Lower leg skin (tissue), 4 donors: ENCODE data around the gene GAS7. TPM values are rescaled to one million over a fixed set of nuclear protein-coding genes. Genes with fewer than 3 reads are reported as not detected.

Experiments used
- DNase-seq, 2 donors: peaks; one replicate each; pipeline ENCODE4 v3.0.0-alpha.2; 2019; ENCODE audit warnings: low spot score in 2 of 2
- H3K4me3 ChIP-seq: fragments of 200-600 bp; sonication (generic); 2 replicates; pipeline ENCODE4 v1.5.1; 2017; ENCODE audit warnings: mild to moderate bottlenecking, low read depth; ENCODE audit not compliant: poor library complexity, severe bottlenecking
- POLR2A ChIP-seq, 2 donors: fragments of 450-650 bp; IDR thresholded peaks; one replicate each; pipeline ENCODE4 v1.6.1; 2016 to 2017; ENCODE audit warnings: antibody characterized with exemption in 2 of 2, mild to moderate bottlenecking in 1 of 2, moderate library complexity in 1 of 2
- WGBS, 2 donors: methylation state at CpG; one replicate each; pipeline ENCODE4 v1.1.5; 2018; 5-methylcytosine and 5-hydroxymethylcytosine counted together
- intact Hi-C: fragments of 100-400 bp; cut with DNase I; formaldehyde crosslinking; loops from one replicate; pipeline ENCODE4 v1.15.0; 2023; ENCODE audit warnings: low total_unique reads
- total RNA-seq, 4 donors: library from RNA; depleted of rRNA; stranded (reverse); fragments of >200 nt; gene quantifications; one replicate each; pipeline ENCODE4 v1.1.0, GENCODE V29; 2016
- TF ChIP-seq, protein P1 (sequence below), 3 donors: fragments of 450-650 bp; IDR thresholded peaks; one replicate each; pipeline ENCODE4 v1.5.1; 2016; ENCODE audit warnings: antibody characterized with exemption in 3 of 3, mild to moderate bottlenecking in 3 of 3, moderate library complexity in 2 of 3

GAS7 gene
- total RNA-seq, 4 donors from 2014 or later = 97.8 to 148 (median 117) TPM

DNA sequence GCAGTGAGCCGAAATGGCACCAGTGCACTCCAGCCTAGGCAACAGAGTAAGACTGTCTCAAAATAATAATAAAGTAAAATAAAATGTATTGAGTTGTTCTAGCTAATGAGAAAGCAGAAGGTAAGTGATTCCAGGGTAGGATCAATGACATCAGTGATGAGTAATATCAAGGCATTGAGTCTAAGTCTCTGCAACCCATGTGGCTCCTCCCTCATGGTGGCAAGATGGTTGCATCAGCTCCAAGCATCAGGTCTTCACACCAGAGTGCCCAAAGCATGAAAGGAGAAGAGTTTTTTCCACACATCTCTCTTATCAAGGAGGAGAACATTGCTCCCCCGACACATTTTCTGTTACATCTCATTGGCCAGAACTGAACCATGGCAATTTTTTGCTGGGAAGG lies 34.8 kb upstream of the GAS7 start:
- DNase-seq = no peak
- WGBS, 2 donors = 94 to 95% methylated on average over 2 of the region's 2 CpGs
- intact Hi-C loops = no loop called here
- H3K4me3 ChIP-seq = no peak overlapping the region
- TF ChIP-seq POLR2A (IDR thresholded peaks at IDR 0.05) = no peak
- TF ChIP-seq, protein P1, sequence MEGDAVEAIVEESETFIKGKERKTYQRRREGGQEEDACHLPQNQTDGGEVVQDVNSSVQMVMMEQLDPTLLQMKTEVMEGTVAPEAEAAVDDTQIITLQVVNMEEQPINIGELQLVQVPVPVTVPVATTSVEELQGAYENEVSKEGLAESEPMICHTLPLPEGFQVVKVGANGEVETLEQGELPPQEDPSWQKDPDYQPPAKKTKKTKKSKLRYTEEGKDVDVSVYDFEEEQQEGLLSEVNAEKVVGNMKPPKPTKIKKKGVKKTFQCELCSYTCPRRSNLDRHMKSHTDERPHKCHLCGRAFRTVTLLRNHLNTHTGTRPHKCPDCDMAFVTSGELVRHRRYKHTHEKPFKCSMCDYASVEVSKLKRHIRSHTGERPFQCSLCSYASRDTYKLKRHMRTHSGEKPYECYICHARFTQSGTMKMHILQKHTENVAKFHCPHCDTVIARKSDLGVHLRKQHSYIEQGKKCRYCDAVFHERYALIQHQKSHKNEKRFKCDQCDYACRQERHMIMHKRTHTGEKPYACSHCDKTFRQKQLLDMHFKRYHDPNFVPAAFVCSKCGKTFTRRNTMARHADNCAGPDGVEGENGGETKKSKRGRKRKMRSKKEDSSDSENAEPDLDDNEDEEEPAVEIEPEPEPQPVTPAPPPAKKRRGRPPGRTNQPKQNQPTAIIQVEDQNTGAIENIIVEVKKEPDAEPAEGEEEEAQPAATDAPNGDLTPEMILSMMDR (IDR thresholded peaks at IDR 0.05) = no peak

DNA sequence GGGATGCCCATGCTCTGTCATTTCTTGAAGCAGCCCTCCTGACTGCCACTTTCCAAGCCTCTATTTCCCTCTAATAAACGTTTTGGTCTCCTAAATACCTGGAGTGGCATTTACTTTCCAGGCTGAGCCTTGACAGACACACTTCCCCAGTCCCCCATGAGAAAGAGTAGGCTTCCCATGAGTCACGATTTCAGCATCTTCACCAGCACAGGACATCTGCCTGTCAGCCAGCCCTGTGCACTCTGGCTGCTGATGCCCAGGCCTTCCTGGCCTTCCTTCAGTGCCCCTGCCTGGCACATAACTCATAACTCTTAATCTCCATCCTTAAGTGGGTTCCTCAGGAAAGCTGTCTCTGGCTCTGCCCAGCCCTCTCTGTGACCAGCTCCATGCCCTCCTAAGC lies 30.8 kb upstream of the GAS7 start:
- TF ChIP-seq, protein P1 (IDR thresholded peaks at IDR 0.05) = no peak
- TF ChIP-seq POLR2A (IDR thresholded peaks at IDR 0.05) = no peak
- WGBS, 2 donors = 47 to 73% methylated on average over 2 of the region's 2 CpGs
- DNase-seq = peak in 1 of 2 donors; percentile 49
- no peak overlapping the region for H3K4me3 ChIP-seq
- intact Hi-C loops = loop anchor here (10.0 kb wide), 1 partner anchor 244 kb away; no protein-coding TSS in a partner anchor

DNA sequence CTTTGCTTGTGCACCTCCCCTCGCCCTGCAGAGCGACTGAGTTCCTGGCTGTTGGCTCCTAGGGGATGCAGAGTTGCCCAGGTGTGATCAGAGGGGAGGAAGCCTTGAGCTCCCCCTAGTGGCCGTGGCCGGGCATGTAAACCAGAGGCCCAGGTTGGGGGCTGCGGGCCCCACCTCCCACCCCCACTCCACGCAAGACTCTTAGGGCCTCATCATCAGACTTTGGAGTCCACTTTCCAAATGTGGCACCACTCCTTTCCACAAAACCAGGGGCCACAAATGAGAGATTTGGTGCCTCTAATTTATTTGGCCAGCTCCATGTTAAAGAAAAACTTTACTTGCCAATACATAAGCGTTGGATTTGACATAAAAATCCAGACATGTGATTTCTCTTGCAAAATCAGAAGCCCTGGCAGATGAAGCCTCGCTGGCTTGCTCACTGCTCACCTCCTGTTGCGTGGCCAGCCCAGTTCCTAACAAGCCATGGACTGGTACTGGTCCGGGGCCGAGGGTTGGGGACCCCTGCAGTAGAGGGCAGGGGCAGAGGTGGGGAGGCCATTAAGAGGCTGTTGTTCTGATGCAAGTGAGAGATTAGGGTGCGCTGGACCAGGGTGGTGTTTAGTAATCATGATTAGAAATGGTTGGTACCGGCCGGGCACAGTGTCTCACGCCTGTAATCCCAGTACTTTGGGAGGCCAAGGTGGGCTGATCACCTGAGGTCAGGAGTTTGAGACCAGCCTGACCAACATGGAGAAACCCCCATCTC lies 28.7 kb upstream of the GAS7 start:
- 60 to 65% methylated on average over 14 to 15 of the region's 15 CpGs for WGBS, 2 donors
- peak; percentile 27 to 88 for DNase-seq
- TF ChIP-seq POLR2A (IDR thresholded peaks at IDR 0.05) = no peak
- TF ChIP-seq, protein P1 (IDR thresholded peaks at IDR 0.05) = peak in 1 of 3 donors; percentile 66
- intact Hi-C loops = loop anchor here (10.0 kb wide), 1 partner anchor 242 kb away; no protein-coding TSS in a partner anchor
- H3K4me3 ChIP-seq = no peak overlapping the region

DNA sequence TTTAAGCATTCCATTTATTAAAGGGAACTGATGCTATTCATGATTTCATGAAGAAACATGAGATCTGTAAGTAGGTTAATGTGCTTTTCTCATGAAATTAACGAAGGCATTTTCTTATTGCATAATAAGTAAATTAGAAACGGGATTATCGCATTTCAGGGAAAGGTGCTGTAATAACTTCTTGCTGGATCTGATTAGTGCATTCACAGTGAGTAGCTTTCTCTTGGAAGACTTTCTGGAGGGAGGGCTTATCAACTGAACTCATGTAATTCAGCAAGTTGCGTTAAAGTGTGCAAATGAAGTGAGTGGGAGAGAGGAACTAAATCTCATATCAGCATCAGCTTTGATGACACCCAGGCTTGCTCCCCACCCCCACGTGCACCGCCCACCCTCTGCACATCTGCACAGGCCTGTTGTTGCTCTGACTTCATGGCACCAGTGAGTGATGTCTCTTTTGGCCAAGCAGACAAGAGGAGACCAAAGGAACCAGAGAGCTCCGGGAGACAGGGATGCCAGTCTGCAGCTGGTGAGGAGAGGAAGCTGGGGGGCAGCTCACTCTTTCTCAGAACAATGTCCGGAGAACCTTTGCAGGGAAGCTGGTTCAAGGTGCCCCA lies 26.3 kb upstream of the GAS7 start:
- TF ChIP-seq, protein P1 (IDR thresholded peaks at IDR 0.05) = no peak
- no peak for TF ChIP-seq POLR2A (IDR thresholded peaks at IDR 0.05)
- no peak overlapping the region for H3K4me3 ChIP-seq
- DNase-seq = peak in 1 of 2 donors; percentile 75
- intact Hi-C loops = loop anchor here (5.0 to 10.0 kb wide), 2 partner anchors 240 to 297 kb away; no protein-coding TSS in a partner anchor
- 54 to 64% methylated on average over 8 of the region's 8 CpGs for WGBS, 2 donors

DNA sequence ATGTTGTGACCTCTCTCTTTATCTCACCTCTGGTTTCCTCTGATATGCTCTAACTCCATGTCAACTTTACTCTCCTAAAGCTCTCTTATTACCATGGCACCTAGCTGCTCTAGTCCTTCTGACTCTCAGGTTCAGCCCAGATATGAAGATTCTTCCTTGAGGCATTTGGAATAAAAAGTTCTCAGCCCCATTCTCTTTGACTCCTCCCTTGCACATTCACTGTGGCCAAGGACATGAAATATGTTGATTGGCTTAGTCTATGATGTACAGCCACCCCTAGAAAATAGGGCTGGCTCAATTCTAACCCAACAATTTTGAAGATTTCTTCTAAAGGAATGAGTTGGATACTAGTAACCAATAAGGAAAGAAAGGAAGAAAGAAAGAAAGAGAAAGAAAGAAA lies 20.8 kb upstream of the GAS7 start:
- TF ChIP-seq, protein P1 (IDR thresholded peaks at IDR 0.05) = no peak
- no peak for TF ChIP-seq POLR2A (IDR thresholded peaks at IDR 0.05)
- no peak overlapping the region for H3K4me3 ChIP-seq
- DNase-seq = no peak
- intact Hi-C loops = no loop called here
